CD4-positive, alpha-beta T cell treated with Interferon alpha-2 for 1 hour (primary cell): ENCODE measurements around the gene THAP3.
"Not testable (repeated sequence)": the region's sequence is repeated elsewhere in the genome, so short reads cannot be mapped to it uniquely, and the experiment has no call there.

Experiments
- DNase-seq, 2 donors: peaks; one replicate each; pipeline ENCODE4 v3.0.0-alpha.2; 2020 to 2022

The THAP3 gene

DNA sequence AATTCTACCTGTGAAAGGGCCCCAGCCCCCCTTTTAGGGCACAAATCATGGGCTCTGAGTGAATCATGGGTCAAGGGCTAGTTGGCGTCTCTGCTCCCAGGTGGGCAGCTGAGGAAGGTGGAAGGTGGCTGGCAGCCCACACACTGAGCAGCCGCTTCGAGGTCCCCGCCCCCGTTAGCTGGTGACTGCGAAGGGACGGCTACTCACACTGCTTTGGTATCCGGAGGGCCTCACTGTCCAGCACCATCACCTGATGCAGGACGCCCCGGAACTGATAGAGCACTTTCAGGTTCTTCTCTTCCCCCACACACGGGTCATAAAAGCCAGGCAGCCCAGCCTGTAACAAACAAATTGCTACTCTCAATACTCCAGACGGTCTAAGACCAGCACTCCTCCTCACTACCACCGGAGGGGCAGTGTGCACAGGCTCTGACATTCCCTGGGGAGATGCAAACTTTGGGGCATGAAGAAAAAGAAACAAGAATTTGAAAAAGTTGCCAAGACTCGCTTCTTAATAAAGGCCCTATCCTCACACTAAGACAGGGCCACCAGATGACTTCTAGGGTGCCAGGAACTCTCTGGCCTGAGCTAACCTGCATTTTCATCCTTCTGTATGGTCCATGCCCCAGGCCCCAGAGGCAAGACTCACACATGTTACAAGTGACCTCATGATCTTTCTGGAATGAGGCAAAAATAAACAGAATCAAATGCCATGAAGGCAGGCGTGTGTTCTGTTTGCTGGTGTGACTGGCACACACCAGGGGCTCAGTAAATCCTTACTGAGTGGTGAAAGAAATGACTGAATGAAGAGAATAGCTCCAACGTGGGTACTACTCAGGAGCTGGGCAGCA is 11.5 kb downstream of the THAP3 start:
- no peak for DNase-seq

GRCh38 chr1:6636778-6637177 is 12.1 kb downstream of the THAP3 start:
- DNase-seq, result not testable (repeated sequence)

- DNase-seq, result no peak
These were observed 13.1 kb downstream of the THAP3 start for GRCh38 chr1:6637770-6638169.

DNA sequence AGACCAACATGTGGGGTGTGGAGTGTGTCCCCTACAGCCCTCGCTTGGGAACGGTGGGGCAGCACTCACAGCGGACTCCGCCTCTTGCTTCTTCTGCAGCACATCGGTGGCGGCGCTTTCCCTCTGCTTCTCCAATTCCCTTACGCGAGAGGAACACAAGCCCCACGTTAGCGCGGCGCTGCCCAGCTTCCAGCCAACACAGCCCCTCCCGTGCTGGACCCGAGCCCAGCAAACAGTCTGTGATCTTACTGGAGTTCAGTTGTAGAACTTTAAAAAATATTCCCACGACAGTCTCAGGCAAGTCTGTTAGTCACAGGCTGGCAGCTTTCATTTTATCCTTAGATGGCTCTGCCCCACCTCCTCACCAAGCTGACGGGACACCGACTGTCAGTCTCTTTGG is 13.6 kb downstream of the THAP3 start:
- DNase-seq, result no peak

- not testable (repeated sequence) for DNase-seq
These were observed 16.2 kb downstream of the THAP3 start for GRCh38 chr1:6640867-6641266.

- no peak for DNase-seq
These were observed 20.4 kb downstream of the THAP3 start for GRCh38 chr1:6645018-6645417.

GRCh38 chr1:6646499-6647148 is 22.0 kb downstream of the THAP3 start:
- DNase-seq, result peak; percentile 24 to 66

GRCh38 chr1:6648556-6648955 is 23.9 kb downstream of the THAP3 start:
- DNase-seq, result no peak

GRCh38 chr1:6651909-6652308 is 27.2 kb downstream of the THAP3 start:
- DNase-seq, result no peak

GRCh38 chr1:6652986-6653385 is 28.3 kb downstream of the THAP3 start:
- DNase-seq, result no peak

- no peak for DNase-seq
These were observed 29.0 kb downstream of the THAP3 start for GRCh38 chr1:6653436-6654290.

- no peak for DNase-seq
These were observed 32.5 kb downstream of the THAP3 start for GRCh38 chr1:6657138-6657537.

DNA sequence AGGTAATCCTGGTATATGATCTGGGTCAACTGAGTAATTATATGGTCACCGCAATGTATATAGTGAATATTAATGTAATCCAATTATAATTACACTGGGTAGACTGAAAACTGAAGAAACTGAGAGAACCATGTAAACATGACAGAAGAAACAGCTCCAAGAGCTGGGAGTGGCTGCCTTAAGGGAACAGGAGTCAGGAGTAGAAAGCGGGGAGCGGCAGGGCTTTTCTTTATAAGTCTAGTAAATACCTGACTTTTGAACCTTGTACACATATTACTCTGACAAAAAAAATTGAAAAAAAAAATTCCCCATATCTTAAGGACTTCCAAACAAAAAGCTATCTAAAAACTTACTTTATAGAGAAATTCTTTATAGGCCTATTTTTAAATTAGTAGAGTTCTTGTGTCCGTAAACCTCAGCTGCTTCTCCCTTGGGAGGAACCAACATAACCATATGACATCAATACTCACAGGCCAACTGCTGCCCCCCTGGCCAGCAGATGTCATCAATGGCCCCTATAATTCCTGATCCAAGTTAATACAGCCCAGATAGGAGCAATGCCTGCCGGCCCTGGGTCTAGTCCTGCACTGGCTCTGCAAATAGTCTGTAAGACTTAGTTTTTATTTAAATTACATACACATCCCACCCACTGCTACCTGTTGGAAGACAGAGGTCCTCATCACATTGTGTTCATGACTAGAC is 33.8 kb downstream of the THAP3 start:
- no peak for DNase-seq

DNA sequence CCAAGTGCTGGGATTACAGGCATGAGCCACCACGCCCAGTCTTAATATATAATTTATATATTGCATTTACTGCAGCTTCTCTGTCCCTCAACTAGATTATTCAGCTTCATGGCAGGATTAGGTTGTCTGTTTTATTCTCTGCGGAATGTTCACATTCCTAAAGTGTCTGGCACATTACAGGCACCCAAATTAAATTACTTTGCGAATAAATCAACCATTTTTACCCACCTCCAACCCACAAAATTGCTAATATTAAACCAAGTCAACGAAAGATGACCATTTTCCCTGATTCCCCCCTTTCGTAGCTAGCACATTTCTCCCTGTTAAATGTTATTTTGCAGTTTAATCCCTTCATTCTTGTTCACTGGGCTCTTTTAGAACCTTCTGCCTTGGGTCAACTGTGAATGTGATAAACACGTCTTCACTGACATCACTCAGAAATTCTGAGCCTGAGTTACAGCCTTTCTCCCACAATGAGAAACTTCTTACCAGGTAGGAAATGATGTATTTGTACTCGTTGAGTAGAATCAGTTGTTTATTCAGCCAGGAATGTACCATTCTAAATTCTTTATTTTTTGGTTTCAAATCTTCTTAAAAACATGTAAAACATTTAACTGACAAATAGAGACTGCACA is 35.9 kb downstream of the THAP3 start:
- DNase-seq, result no peak

DNA sequence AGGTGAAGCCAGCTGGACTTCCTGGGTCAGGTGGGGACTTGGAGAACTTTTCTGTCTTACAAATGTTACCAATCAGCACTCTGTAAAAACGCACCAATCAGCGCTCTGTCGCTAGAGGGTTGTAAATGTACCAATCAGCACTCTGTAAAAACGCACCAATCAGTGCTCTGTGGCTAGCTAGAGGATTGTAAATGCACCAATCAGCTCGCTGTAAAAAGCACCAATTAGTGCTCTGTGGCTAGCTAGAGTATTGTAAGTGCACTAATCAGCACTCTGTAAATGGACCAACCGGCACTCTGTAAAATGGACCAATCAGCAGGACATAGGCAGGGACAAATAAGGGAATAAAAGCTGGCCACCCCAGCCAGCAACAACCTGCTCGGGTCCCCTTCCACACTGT is 37.8 kb downstream of the THAP3 start:
- DNase-seq, result not testable (repeated sequence)

DNA sequence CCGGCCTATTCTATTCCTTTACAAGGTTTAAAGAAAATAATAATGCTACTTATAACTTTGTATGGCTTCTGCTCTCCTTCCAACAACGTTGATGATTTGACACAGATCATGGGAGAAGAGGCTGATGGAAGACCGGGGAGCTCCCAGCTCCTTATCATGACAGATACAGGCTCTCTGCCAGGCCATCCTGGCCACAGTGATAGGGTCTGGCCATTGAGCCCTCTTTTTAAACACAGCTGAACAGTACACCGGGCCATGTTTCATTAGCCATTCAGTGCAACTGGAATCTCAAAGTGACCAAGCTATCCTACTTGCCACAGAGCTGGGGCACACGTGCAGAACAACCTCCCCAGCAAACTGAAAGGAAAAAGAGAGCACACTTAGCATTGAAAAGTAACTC is 42.0 kb downstream of the THAP3 start:
- no peak for DNase-seq

DNA sequence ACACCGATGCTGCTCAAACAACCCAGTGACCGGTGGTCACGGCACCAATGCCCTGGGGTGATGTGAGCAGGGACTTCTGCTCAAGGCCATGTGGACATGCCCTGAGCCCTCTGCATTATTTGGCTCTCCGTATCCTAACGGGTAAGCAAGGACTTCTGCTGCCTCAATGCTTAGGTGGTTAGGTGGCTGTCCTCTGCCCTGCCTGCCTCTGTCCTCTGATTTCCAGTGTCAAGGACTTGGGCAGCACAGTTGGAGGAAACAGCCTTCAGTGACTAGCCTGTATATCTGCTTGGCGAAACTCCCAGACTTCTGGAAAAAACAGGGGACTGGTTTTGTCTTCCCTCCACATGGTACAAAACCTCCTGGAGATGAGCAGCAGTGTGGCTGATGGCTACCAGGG is 42.5 kb downstream of the THAP3 start:
- DNase-seq, result no peak

- no peak for DNase-seq
These were observed 43.8 kb downstream of the THAP3 start for GRCh38 chr1:6668503-6668902.

GRCh38 chr1:6672558-6672957 is 47.9 kb downstream of the THAP3 start:
- DNase-seq, result no peak

GRCh38 chr1:6673816-6674398 is 49.2 kb downstream of the THAP3 start:
- DNase-seq, result no peak

GRCh38 chr1:6674771-6675170 is 50.1 kb downstream of the THAP3 start:
- DNase-seq, result no peak

GRCh38 chr1:6675941-6676340 is 51.3 kb downstream of the THAP3 start:
- DNase-seq, result no peak
